Kidney (tissue), 14 donors: ENCODE measurements around the gene LAMTOR1. TPM values are rescaled to one million over a fixed set of nuclear protein-coding genes. Genes with fewer than 3 reads are reported as not detected.
A peak's percentile ranks its signal among the peaks of the same experiment; 100 is the strongest.

ENCODE experiments used
- DNase-seq, 5 donors: peaks; one replicate each; pipeline ENCODE4 v3.0.0-alpha.2; 2013 to 2020
- FAIRE-seq: peaks from 2 replicates; lab custom pipeline; 2012; peaks lifted over from hg19 to GRCh38; lab: Jason Lieb, UNC
- H3K27ac ChIP-seq, 2 donors: one replicate each; pipeline ENCODE4 v1.7.0; 2013; ENCODE audit warnings: low read depth in 2 of 2, low read length in 2 of 2, inconsistent platforms in 1 of 2
- H3K27me3 ChIP-seq: one replicate; pipeline ENCODE4 v1.7.1; 2013; ENCODE audit warnings: low read length, inconsistent platforms; ENCODE audit not compliant: control insufficient read depth, insufficient read depth
- H3K36me3 ChIP-seq, 3 donors: one replicate each; pipeline versions ENCODE4 v1.7.0 to v1.7.1; 2013; ENCODE audit warnings: low read length in 3 of 3, control low read depth in 1 of 3, inconsistent platforms in 1 of 3; ENCODE audit not compliant: insufficient read depth in 3 of 3, control insufficient read depth in 2 of 3
- H3K4me1 ChIP-seq, 3 donors: one replicate each; pipeline versions ENCODE4 v1.7.0 to v1.7.1; 2013; ENCODE audit warnings: low read length in 3 of 3, inconsistent platforms in 1 of 3, low read depth in 1 of 3; ENCODE audit not compliant: control insufficient read depth in 2 of 3, insufficient read depth in 2 of 3
- H3K4me3 ChIP-seq, 3 donors: one replicate each; pipeline versions ENCODE4 v1.7.0 to v1.8.1; 2013; ENCODE audit warnings: low read length in 3 of 3, control low read depth in 1 of 3, inconsistent platforms in 1 of 3
- H3K9ac ChIP-seq, 3 donors: one replicate each; pipeline versions ENCODE4 v1.7.0 to v1.7.1; 2013; ENCODE audit warnings: low read length in 3 of 3, control low read depth in 1 of 3, inconsistent platforms in 1 of 3
- H3K9me3 ChIP-seq, 3 donors: one replicate each; pipeline versions ENCODE4 v1.7.0 to v1.7.1; 2013; ENCODE audit warnings: low read length in 3 of 3, control low read depth in 1 of 3, inconsistent platforms in 1 of 3; ENCODE audit not compliant: control insufficient read depth in 2 of 3, insufficient read depth in 1 of 3
- CTCF ChIP-seq: IDR thresholded peaks from 3 replicates; pipeline ENCODE4 v1.5.1; 2012; ENCODE audit warnings: mild to moderate bottlenecking, moderate library complexity, borderline replicate concordance; ENCODE audit not compliant: insufficient read depth; ENCODE audit errors: extremely low read depth
- intact Hi-C: fragments of 100-400 bp; cut with DNase I; formaldehyde crosslinking; loops from one replicate; pipeline ENCODE4 v1.11.1; 2022
- polyA plus RNA-seq: library from polyadenylated mRNA; stranded (reverse); fragments of 350-450 nt; fragmentation: Illumina TruSeq; extraction: RNeasy Lipid Tissue Mini Kit (QIAGEN cat#74804); gene quantifications from one replicate; pipeline ENCODE4 v1.2.3, GENCODE V29; 2014; ENCODE audit warnings: low read depth, low replicate concordance; ENCODE audit not compliant: insufficient read depth
- total RNA-seq: library from RNA; stranded (reverse); fragmentation: NEBNext Ultra II Directional; extraction: Animal tissue kit (Norgen Biotek cat#: 25700); gene quantifications from one replicate; pipeline ENCODE4 v1.2.1, GENCODE V29; 2021
- donor health status: control.
- donor health status: control.
- donor health status: control.
- donor health status: control.
- donor health status: control.
- donor health status: DM: yes; HTN: yes; CAD: no.
- donor health status: Normal renal cell carcinoma (clear cell type).

Gene LAMTOR1
- total and polyA plus RNA-seq, 2 donors from 2014 or later: 111 to 189 TPM

GRCh38 chr11:72105888-72106287, 2.8 kb upstream of the LAMTOR1 start, which contains the start of gene TOMT:
TOMT (plus strand) TSS chr11:72105924; CDS start chr11:72105952, 28 bp downstream.
- no peaks in the 10 kb centered on the region for H3K27me3 ChIP-seq
- DNase-seq (no peak), FAIRE-seq (no peak)
- peaks cover 8 to 14% (median 13%) of the 10 kb centered on the region in 3 donors for H3K4me1 ChIP-seq
- intact Hi-C loops: no loop called here
- H3K9ac ChIP-seq: no peak within 1 kb of the TSS
- H3K27ac ChIP-seq: no peak within 1 kb of the TSS
- TF ChIP-seq CTCF: no peak
- H3K4me3 ChIP-seq: no peak within 1 kb of the TSS
- H3K36me3 ChIP-seq: peaks cover 0 to 2% (median 2%) of the 10 kb centered on the region in 3 donors
- H3K9me3 ChIP-seq: no peaks in the 10 kb centered on the region

- Histone ChIP-seq H3K36me3 (peaks cover under 1 to 15% (median 10%) of the 10 kb centered on the region in 3 donors), H3K9me3 (no peaks in the 10 kb centered on the region), H3K4me3 (peak overlapping the region; percentile 35 to 99 (median 78)), H3K9ac (peak overlapping the region in 2 of 3 donors; percentile 63 to 71), H3K27me3 (no peaks in the 10 kb centered on the region), H3K27ac (peak overlapping the region; percentile 82 to 93), H3K4me1 (peaks cover 8 to 23% (median 13%) of the 10 kb centered on the region in 3 donors)
- intact Hi-C loops: no loop called here
- DNase-seq: no peak
- no peak for TF ChIP-seq CTCF
- no peak for FAIRE-seq
Observed at GRCh38 chr11:72103754-72104167, 664 bp upstream of the LAMTOR1 start.

DNA sequence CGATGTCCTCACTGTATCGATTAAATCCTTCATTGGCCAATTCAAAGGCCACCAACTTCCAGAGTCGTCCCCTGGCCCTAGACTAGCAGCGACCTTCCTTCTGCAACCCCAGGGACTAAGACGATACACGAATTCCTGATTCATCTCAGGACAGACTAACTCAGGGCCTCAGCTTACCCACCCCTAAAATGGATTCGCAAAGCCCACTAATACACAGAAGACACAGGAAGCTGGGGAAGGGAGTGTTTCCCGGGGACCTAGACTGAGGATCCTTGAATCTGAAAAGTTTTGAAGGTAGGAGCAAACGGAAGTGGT, 509 bp downstream of the LAMTOR1 start:
- Histone ChIP-seq H3K4me1 (peaks cover 8 to 23% (median 13%) of the 10 kb centered on the region in 3 donors), H3K4me3 (peak overlapping the region; percentile 88 to 99 (median 95)), H3K36me3 (peaks cover 3 to 27% (median 22%) of the 10 kb centered on the region in 3 donors), H3K27me3 (no peaks in the 10 kb centered on the region), H3K9me3 (no peaks in the 10 kb centered on the region), H3K27ac (peak overlapping the region; percentile 93 to 94), H3K9ac (peak overlapping the region; percentile 50 to 96 (median 88))
- DNase-seq (no peak), FAIRE-seq (no peak)
- intact Hi-C loops: no loop called here
- no peak for TF ChIP-seq CTCF

- no peak for TF ChIP-seq CTCF
- H3K9me3 ChIP-seq: no peaks in the 10 kb centered on the region
- H3K27ac ChIP-seq: peak overlapping the region; percentile 93 to 94
- peaks cover 3 to 27% (median 26%) of the 10 kb centered on the region in 3 donors for H3K36me3 ChIP-seq
- DNase-seq (no peak), FAIRE-seq (no peak)
- intact Hi-C loops: no loop called here
- peaks cover 8 to 23% (median 13%) of the 10 kb centered on the region in 3 donors for H3K4me1 ChIP-seq
- no peaks in the 10 kb centered on the region for H3K27me3 ChIP-seq
- peak overlapping the region; percentile 88 to 99 (median 95) for H3K4me3 ChIP-seq
- peak overlapping the region; percentile 50 to 96 (median 88) for H3K9ac ChIP-seq
Observed at GRCh38 chr11:72102162-72102561, 935 bp downstream of the LAMTOR1 start.
